Mesenteric fat pad (tissue), 1 donor: Measurements from ENCODE around the gene KMT2C. TPM values are rescaled to one million over a fixed set of nuclear protein-coding genes. Genes with fewer than 3 reads are reported as not detected.
"Not testable (repeated sequence)": the region's sequence is repeated elsewhere in the genome, so short reads cannot be mapped to it uniquely, and the experiment has no call there.

Experiments used
- DNase-seq: peaks from one replicate; pipeline ENCODE4 v3.0.0-alpha.2; 2020; ENCODE audit warnings: low spot score
- total RNA-seq: library from RNA; stranded (reverse); fragmentation: NEBNext Ultra II Directional; extraction: Animal tissue kit (Norgen Biotek cat#: 25700); gene quantifications from one replicate; pipeline ENCODE4 v1.2.1, GENCODE V29; 2021
- donor health status: DM: yes; HTN: yes; CAD: no.

KMT2C gene
- total RNA-seq, 1 donor from 2014 or later: 83.4 TPM

- DNase-seq: not testable (repeated sequence)
Observed at GRCh38 chr7:152208766-152209165, 227.0 kb downstream of the KMT2C start.

- not testable (repeated sequence) for DNase-seq
Observed at GRCh38 chr7:152204417-152204816, 231.4 kb downstream of the KMT2C start.

- no peak for DNase-seq
Observed at GRCh38 chr7:152203095-152203494, 232.7 kb downstream of the KMT2C start.

- no peak for DNase-seq
Observed at GRCh38 chr7:152202056-152202455, 233.7 kb downstream of the KMT2C start.

GRCh38 chr7:152200395-152200794, 235.4 kb downstream of the KMT2C start:
- DNase-seq: no peak

- DNase-seq: no peak
Observed at GRCh38 chr7:152196391-152196790, 239.4 kb downstream of the KMT2C start.

GRCh38 chr7:152193880-152194279, 241.9 kb downstream of the KMT2C start:
- no peak for DNase-seq

- DNase-seq: no peak
Observed at GRCh38 chr7:152189061-152189460, 246.7 kb downstream of the KMT2C start.

- DNase-seq: no peak
Observed at GRCh38 chr7:152185558-152185957, 250.2 kb downstream of the KMT2C start.

- DNase-seq: no peak
Observed at GRCh38 chr7:152180587-152180986, 255.2 kb downstream of the KMT2C start.

GRCh38 chr7:152180048-152180447, 255.8 kb downstream of the KMT2C start:
- DNase-seq: no peak

- DNase-seq: no peak
Observed at GRCh38 chr7:152178405-152179058, 257.3 kb downstream of the KMT2C start.

GRCh38 chr7:152177681-152178404, 258.0 kb downstream of the KMT2C start:
- no peak for DNase-seq

GRCh38 chr7:152176797-152177196, 259.0 kb downstream of the KMT2C start:
- DNase-seq: no peak

GRCh38 chr7:152173372-152174070, 262.3 kb downstream of the KMT2C start:
- DNase-seq: no peak

- DNase-seq: no peak
Observed at GRCh38 chr7:152162287-152162686, 273.5 kb downstream of the KMT2C start.

- no peak for DNase-seq
Observed at GRCh38 chr7:152161171-152161570, 274.6 kb downstream of the KMT2C start.

- DNase-seq: no peak
Observed at GRCh38 chr7:152158801-152159587, 276.8 kb downstream of the KMT2C start.

GRCh38 chr7:152152267-152152666, 283.5 kb downstream of the KMT2C start:
- DNase-seq: no peak

GRCh38 chr7:152149363-152149762, 286.4 kb downstream of the KMT2C start:
- no peak for DNase-seq

- no peak for DNase-seq
Observed at GRCh38 chr7:152148706-152149105, 287.1 kb downstream of the KMT2C start.
